K562 (cell line): ENCODE data around the gene IRX6.

Source experiments
- ATF4 ChIP-seq: fragments of 450-650 bp; formaldehyde crosslinking; IDR thresholded peaks from 2 replicates; pipeline ENCODE4 v1.4.0; 2022; ENCODE audit warnings: mild to moderate bottlenecking, moderate library complexity
- ETV6 ChIP-seq, 3 experiments: fragments of 150-350 bp in 1 of 3; sonication (generic) in 1 of 3; formaldehyde crosslinking in 1 of 3; IDR thresholded peaks; 2 replicates each; pipeline versions ENCODE4 v1.6.1 to v1.8.0; 2014 to 2022; ENCODE audit warnings: borderline replicate concordance in 2 of 3, low read depth in 2 of 3, antibody characterized with exemption in 1 of 3, low read length in 1 of 3, mild to moderate bottlenecking in 1 of 3, missing genetic modification reagents in 1 of 3
- JUNB ChIP-seq: fragments of 450-650 bp; formaldehyde crosslinking; conservative IDR thresholded peaks from 2 replicates; pipeline ENCODE4 v1.4.0; 2020; ENCODE audit warnings: mild to moderate bottlenecking
- KDM1A ChIP-seq, 2 experiments: fragments of 450-650 bp; IDR thresholded peaks; 2 replicates each; pipeline ENCODE4 v1.6.1; 2016; ENCODE audit warnings: mild to moderate bottlenecking in 2 of 2
- PHF21A ChIP-seq: fragments of 450-650 bp; IDR thresholded peaks from 2 replicates; pipeline ENCODE4 v1.6.1; 2017; ENCODE audit warnings: low read depth, borderline replicate concordance
- RCOR1 ChIP-seq, 2 experiments: IDR thresholded peaks; 2 replicates each; pipeline ENCODE4 v1.6.1; 2012; ENCODE audit warnings: low read depth in 2 of 2, low read length in 2 of 2, borderline replicate concordance in 1 of 2, improper control_type of control experiment in 1 of 2
- RFX5 ChIP-seq: IDR thresholded peaks from 2 replicates; pipeline ENCODE4 v1.6.1; 2011; ENCODE audit warnings: low read depth, mild to moderate bottlenecking, improper control_type of control experiment, low read length
- TAF1 ChIP-seq: IDR thresholded peaks from 2 replicates; pipeline ENCODE4 v1.6.1; 2011; ENCODE audit warnings: mild to moderate bottlenecking, low read length, moderate library complexity; ENCODE audit not compliant: insufficient read depth, control insufficient read depth, severe bottlenecking; ENCODE audit errors: extremely low read depth
- ZNF239 ChIP-seq: fragments of 250-450 bp; sonication (Bioruptor Pico); IDR thresholded peaks from 2 replicates; pipeline ENCODE4 v1.4.0; 2020; ENCODE audit warnings: mild to moderate bottlenecking

GRCh38 chr16:55376567-55377167, 52.7 kb downstream of the IRX6 start:
- TF ChIP-seq RFX5 (no peak), KDM1A (IDR thresholded peaks at IDR 0.05) (no peak), ZNF239 (no peak), JUNB (CRISPR knock-in tag) (no peak), RCOR1 (IDR thresholded peaks at IDR 0.05; ENCODE audit: borderline replicate concordance in 1 of 2, low read depth in 2 of 2, low read length in 2 of 2) (no peak), ATF4 (peak; percentile 63; the same call in 1 of the 2 replicates), PHF21A (no peak), ETV6 (IDR thresholded peaks at IDR 0.05; ENCODE audit: borderline replicate concordance in 1 of 2, low read depth in 2 of 2, low read length in 1 of 2) (no peak), ETV6 (CRISPR knock-in tag; IDR thresholded peaks at IDR 0.05; ENCODE audit: borderline replicate concordance) (no peak), TAF1 (no peak)
